ENCODE measurements around the gene ATG7.

GRCh38 chr3:11335056-11335608 lies 62.9 kb downstream of the ATG7 start:
- TF ChIP-seq ZFP3 (CRISPR knock-in tag; IDR thresholded peaks at IDR 0.05) (no peak), ZNF70 (CRISPR knock-in tag; IDR thresholded peaks at IDR 0.05) (no peak), TOX (CRISPR knock-in tag; IDR thresholded peaks at IDR 0.05; ENCODE audit: borderline replicate concordance) (no peak), RARB (CRISPR knock-in tag; IDR thresholded peaks at IDR 0.05) (no peak), TCF4 (CRISPR knock-in tag; IDR thresholded peaks at IDR 0.05; ENCODE audit: borderline replicate concordance) (no peak), ZC3H10 (CRISPR knock-in tag; IDR thresholded peaks at IDR 0.05) (no peak), SNAI2 (CRISPR knock-in tag; IDR thresholded peaks at IDR 0.05) (no peak), OSR1 (CRISPR knock-in tag; IDR thresholded peaks at IDR 0.05) (no peak), ZNF565 (CRISPR knock-in tag; conservative IDR thresholded peaks at IDR 0.05; ENCODE audit: low read depth) (no peak), ISL1 (CRISPR knock-in tag; IDR thresholded peaks at IDR 0.05) (no peak), PATZ1 (CRISPR knock-in tag; IDR thresholded peaks at IDR 0.05; ENCODE audit: borderline replicate concordance) (no peak), ARNTL (CRISPR knock-in tag; IDR thresholded peaks at IDR 0.05; ENCODE audit: borderline replicate concordance, low read depth) (no peak)
